Measurements from ENCODE around the gene DENND2C.

The DENND2C gene

GRCh38 chr1:114609826-114610225 is 60.0 kb downstream of the DENND2C start:
- Histone ChIP-seq H3K4me1 (ENCODE audit: insufficient read depth, low read length, severe bottlenecking) (no peaks in the 10 kb centered on the region), H3K36me3 (ENCODE audit: insufficient read depth, low read length) (no peaks in the 10 kb centered on the region), H3K79me2 (ENCODE audit: insufficient read depth, low read length) (no peaks in the 10 kb centered on the region), H3K9me2 (ENCODE audit: low read depth, low read length) (no peaks in the 10 kb centered on the region), H3K9me3 (ENCODE audit: low read length) (no peaks in the 10 kb centered on the region), H3K27ac (ENCODE audit: low read depth, low read length, poor library complexity, severe bottlenecking) (no peak overlapping the region), H3K4me3 (ENCODE audit: low read depth, low read length, poor library complexity, severe bottlenecking) (no peak overlapping the region), H3K9ac (ENCODE audit: low read length) (no peak overlapping the region), H3F3A (ENCODE audit: insufficient read depth, low read length) (no peaks in the 10 kb centered on the region), H2AFZ (ENCODE audit: low read length) (no peak overlapping the region), H3K27me3 (ENCODE audit: insufficient read depth, low read length) (no peaks in the 10 kb centered on the region), H3K4me2 (ENCODE audit: low read length) (no peak overlapping the region), H4K20me1 (ENCODE audit: insufficient read depth, low read length) (no peaks in the 10 kb centered on the region)
- TF ChIP-seq EZH2 (IDR thresholded peaks at IDR 0.05; ENCODE audit: borderline replicate concordance, low read length) (no peak), CTCF (IDR thresholded peaks at IDR 0.05; ENCODE audit: low read length) (no peak)

DNA sequence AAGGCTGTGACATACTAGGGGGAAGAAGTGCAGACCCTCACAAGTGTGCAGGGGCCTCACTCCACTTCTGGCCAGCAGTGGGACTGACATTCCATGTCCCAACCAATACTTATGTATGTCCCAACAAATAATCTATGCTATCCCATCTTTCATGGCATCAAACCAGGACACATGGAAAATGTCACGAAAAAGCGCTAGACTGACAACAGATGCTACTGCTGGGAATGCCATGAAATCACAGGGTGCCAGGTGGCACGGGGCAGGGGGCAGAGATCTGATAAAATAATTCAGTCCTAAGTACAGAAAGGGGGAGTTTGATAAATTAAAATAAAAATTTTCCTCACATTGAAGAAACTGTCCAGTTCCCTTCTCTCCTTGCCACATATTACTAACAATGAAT is 60.8 kb downstream of the DENND2C start:
- no peak overlapping the region for H3K27ac ChIP-seq (ENCODE audit: low read depth, low read length, poor library complexity, severe bottlenecking)
- H3K79me2 ChIP-seq (ENCODE audit: insufficient read depth, low read length): no peaks in the 10 kb centered on the region
- TF ChIP-seq CTCF (IDR thresholded peaks at IDR 0.05; ENCODE audit: low read length): no peak
- TF ChIP-seq EZH2 (IDR thresholded peaks at IDR 0.05; ENCODE audit: borderline replicate concordance, low read length): no peak
- H3K4me1 ChIP-seq (ENCODE audit: insufficient read depth, low read length, severe bottlenecking): no peaks in the 10 kb centered on the region
- no peaks in the 10 kb centered on the region for H3K27me3 ChIP-seq (ENCODE audit: insufficient read depth, low read length)
- no peaks in the 10 kb centered on the region for H3F3A ChIP-seq (ENCODE audit: insufficient read depth, low read length)
- H2AFZ ChIP-seq (ENCODE audit: low read length): no peak overlapping the region
- H3K9ac ChIP-seq (ENCODE audit: low read length): no peak overlapping the region
- H3K9me3 ChIP-seq (ENCODE audit: low read length): no peaks in the 10 kb centered on the region
- H3K9me2 ChIP-seq (ENCODE audit: low read depth, low read length): no peaks in the 10 kb centered on the region
- no peaks in the 10 kb centered on the region for H3K36me3 ChIP-seq (ENCODE audit: insufficient read depth, low read length)
- H3K4me3 ChIP-seq (ENCODE audit: low read depth, low read length, poor library complexity, severe bottlenecking): no peak overlapping the region
- H4K20me1 ChIP-seq (ENCODE audit: insufficient read depth, low read length): no peaks in the 10 kb centered on the region
- H3K4me2 ChIP-seq (ENCODE audit: low read length): no peak overlapping the region

GRCh38 chr1:114607223-114607622 is 62.6 kb downstream of the DENND2C start:
- Histone ChIP-seq H4K20me1 (ENCODE audit: insufficient read depth, low read length) (no peaks in the 10 kb centered on the region), H3K27me3 (ENCODE audit: insufficient read depth, low read length) (no peaks in the 10 kb centered on the region)

More at GRCh38 chr1:114607223-114607622, 62.6 kb downstream of the DENND2C start:
- H3K9me3 ChIP-seq (ENCODE audit: low read length): no peaks in the 10 kb centered on the region
- no peak overlapping the region for H3K27ac ChIP-seq (ENCODE audit: low read depth, low read length, poor library complexity, severe bottlenecking)
- no peak overlapping the region for H3K9ac ChIP-seq (ENCODE audit: low read length)
- no peak overlapping the region for H3K4me3 ChIP-seq (ENCODE audit: low read depth, low read length, poor library complexity, severe bottlenecking)
- no peak overlapping the region for H2AFZ ChIP-seq (ENCODE audit: low read length)
- H3K79me2 ChIP-seq (ENCODE audit: insufficient read depth, low read length): no peaks in the 10 kb centered on the region
- no peak overlapping the region for H3K4me2 ChIP-seq (ENCODE audit: low read length)
- H3K9me2 ChIP-seq (ENCODE audit: low read depth, low read length): no peaks in the 10 kb centered on the region
- H3K4me1 ChIP-seq (ENCODE audit: insufficient read depth, low read length, severe bottlenecking): no peaks in the 10 kb centered on the region
- TF ChIP-seq EZH2 (IDR thresholded peaks at IDR 0.05; ENCODE audit: borderline replicate concordance, low read length) (no peak), CTCF (IDR thresholded peaks at IDR 0.05; ENCODE audit: low read length) (no peak)
- H3K36me3 ChIP-seq (ENCODE audit: insufficient read depth, low read length): no peaks in the 10 kb centered on the region
- no peaks in the 10 kb centered on the region for H3F3A ChIP-seq (ENCODE audit: insufficient read depth, low read length)

All from OCI-LY1 (cell line).